NCI-H510A (cell line): ENCODE data around the gene ABCA10.
"Not testable (repeated sequence)": the region's sequence is repeated elsewhere in the genome, so short reads cannot be mapped to it uniquely, and the experiment has no call there.

Experiments
- DNase-seq: peaks from one replicate; lab custom pipeline; 2025; lab: John Stamatoyannopoulos, UW

The ABCA10 gene

GRCh38 chr17:69228576-69228975 lies at the start of gene ABCA10:
ABCA10 (minus strand) TSS chr17:69228824; CDS start chr17:69225358, 3,466 bp downstream.
- no peak for DNase-seq

- not testable (repeated sequence) for DNase-seq
These were observed 47.7 kb upstream of the ABCA10 start for GRCh38 chr17:69276279-69276678.

GRCh38 chr17:69275751-69276150 lies 47.1 kb upstream of the ABCA10 start:
- no peak for DNase-seq

GRCh38 chr17:69271023-69271422 lies 42.4 kb upstream of the ABCA10 start:
- DNase-seq = no peak

GRCh38 chr17:69269131-69269998 lies 40.7 kb upstream of the ABCA10 start:
- no peak for DNase-seq

- no peak for DNase-seq
These were observed 40.0 kb upstream of the ABCA10 start for GRCh38 chr17:69268543-69269014.

GRCh38 chr17:69267219-69267618 lies 38.6 kb upstream of the ABCA10 start:
- no peak for DNase-seq

GRCh38 chr17:69265873-69266272 lies 37.2 kb upstream of the ABCA10 start:
- no peak for DNase-seq

- DNase-seq = no peak
These were observed 25.6 kb upstream of the ABCA10 start for GRCh38 chr17:69254187-69254586.

- DNase-seq = no peak
These were observed 22.0 kb upstream of the ABCA10 start for GRCh38 chr17:69250641-69251040.

- DNase-seq = peak; percentile 14
These were observed 18.2 kb upstream of the ABCA10 start for GRCh38 chr17:69246726-69247375.

GRCh38 chr17:69246202-69246601 lies 17.6 kb upstream of the ABCA10 start:
- no peak for DNase-seq

- no peak for DNase-seq
These were observed 17.0 kb upstream of the ABCA10 start for GRCh38 chr17:69245617-69246016.

GRCh38 chr17:69239611-69240600 lies 11.3 kb upstream of the ABCA10 start:
- no peak for DNase-seq

- DNase-seq = no peak
These were observed 8.3 kb upstream of the ABCA10 start for GRCh38 chr17:69236946-69237345.

- no peak for DNase-seq
These were observed 7.8 kb upstream of the ABCA10 start for GRCh38 chr17:69236464-69236863.

- peak; percentile 66 for DNase-seq
These were observed 6.9 kb upstream of the ABCA10 start for GRCh38 chr17:69235338-69236058.

- no peak for DNase-seq
These were observed 4.0 kb upstream of the ABCA10 start for GRCh38 chr17:69232650-69233049.

GRCh38 chr17:69231521-69231920 lies 2.9 kb upstream of the ABCA10 start:
- no peak for DNase-seq

- no peak for DNase-seq
These were observed 2.3 kb upstream of the ABCA10 start for GRCh38 chr17:69230939-69231338.

- DNase-seq = no peak
These were observed 606 bp downstream of the ABCA10 start for GRCh38 chr17:69228018-69228417.
